Dermis microvascular lymphatic vessel endothelial cell (primary cell): ENCODE results near the gene PLEK2. TPM values are rescaled to one million over a fixed set of nuclear protein-coding genes. Genes with fewer than 3 reads are reported as not detected.
A peak's percentile ranks its signal among the peaks of the same experiment; 100 is the strongest.
"Not testable (repeated sequence)": the region's sequence is repeated elsewhere in the genome, so short reads cannot be mapped to it uniquely, and the experiment has no call there.

Source experiments
- DNase-seq, 2 donors: peaks; one replicate each; pipeline versions ENCODE4 v3.0.0 to v3.0.0-alpha.2; 2010; ENCODE audit warnings: low read depth in 2 of 2
- total RNA-seq: library from RNA; depleted of rRNA; stranded (reverse); fragments of >200 nt; gene quantifications from 2 replicates; pipeline ENCODE4 v1.2.1, GENCODE V29; 2014

PLEK2 gene
- total RNA-seq, 1 donor from 2014 or later = 5.5 TPM

DNA sequence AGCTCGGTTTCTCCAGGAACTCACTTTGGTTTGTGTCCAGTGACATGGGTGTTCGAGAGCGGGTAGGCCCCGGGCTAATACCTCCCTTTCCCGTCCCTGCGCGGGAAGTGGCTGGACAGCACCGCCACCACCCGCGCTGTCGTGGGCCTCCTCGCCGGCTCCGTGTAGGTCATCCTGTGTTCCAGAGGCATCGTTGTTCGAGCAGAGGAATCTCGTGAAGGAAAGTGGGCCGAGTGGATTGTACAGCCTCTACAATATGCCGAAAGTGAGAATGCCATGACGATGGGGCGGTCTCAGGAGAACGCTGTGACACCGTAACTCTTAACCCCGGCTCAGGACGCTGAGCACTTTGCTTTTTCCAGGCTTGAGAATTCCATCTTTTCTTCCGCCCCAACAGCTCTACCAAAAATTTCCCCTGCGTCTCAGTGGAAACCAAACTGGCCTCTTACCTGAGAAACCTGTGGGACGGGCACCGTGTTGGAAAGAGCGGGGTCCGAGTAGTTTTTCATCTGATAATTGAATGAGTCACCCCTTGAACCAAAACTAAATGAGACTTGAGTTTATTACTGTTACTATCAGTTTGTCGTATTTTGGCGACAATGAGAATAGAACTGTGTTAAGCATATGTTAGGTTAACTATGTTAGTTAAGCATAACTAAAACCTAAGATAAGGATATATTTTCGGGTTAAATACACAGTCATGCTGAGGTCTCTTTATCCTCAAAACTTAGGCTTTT, 51.3 kb downstream of the PLEK2 start:
- DNase-seq = no peak

DNA sequence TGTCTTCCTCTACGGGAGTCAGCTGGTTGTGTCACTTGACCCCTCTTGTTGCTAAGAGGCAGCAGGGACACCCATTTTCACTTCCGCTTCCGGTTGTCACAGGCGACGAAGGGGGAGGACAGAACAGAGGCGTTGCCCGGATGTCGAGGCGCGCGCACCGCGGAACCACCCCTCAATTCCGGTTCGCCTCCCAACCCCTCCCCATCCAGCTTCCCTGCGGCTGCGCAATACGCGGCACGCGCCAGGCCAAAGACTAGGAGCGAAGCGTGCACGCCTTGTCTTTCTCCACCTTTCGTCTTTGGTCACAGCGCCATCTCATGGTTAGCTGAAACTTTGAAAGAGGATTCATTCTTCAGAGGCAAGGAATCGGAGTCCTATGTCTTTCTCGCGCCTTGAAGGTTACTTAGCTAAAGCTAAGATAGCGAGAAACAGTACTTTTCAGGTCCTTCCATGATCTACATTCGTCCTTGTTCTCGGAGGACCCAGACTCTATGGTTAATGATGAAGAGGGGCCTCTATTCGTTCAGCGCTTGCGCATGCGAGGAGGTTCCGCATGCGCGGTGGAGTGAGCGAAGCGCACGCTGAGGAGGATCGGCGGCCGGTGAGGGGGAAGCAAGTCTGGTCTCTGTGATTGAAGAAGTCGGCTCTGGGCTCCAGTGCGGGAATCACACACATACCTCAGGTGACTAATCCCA, 52.0 kb downstream of the PLEK2 start, which contains the start of the genes ATP6V1D and EIF2S1:
ATP6V1D (minus strand) TSS at position 30 of the 695 bp plus-strand sequence. CDS start 106 bp downstream, outside the sequence.
EIF2S1 (plus strand) TSS at position 554 of the 695 bp plus-strand sequence. CDS start 4,440 bp downstream, outside the sequence.
- peak; percentile 99 to 100 for DNase-seq

- DNase-seq = peak in 1 of 2 donors; percentile 59
These were observed 52.8 kb downstream of the PLEK2 start for GRCh38 chr14:67358924-67359774.

DNA sequence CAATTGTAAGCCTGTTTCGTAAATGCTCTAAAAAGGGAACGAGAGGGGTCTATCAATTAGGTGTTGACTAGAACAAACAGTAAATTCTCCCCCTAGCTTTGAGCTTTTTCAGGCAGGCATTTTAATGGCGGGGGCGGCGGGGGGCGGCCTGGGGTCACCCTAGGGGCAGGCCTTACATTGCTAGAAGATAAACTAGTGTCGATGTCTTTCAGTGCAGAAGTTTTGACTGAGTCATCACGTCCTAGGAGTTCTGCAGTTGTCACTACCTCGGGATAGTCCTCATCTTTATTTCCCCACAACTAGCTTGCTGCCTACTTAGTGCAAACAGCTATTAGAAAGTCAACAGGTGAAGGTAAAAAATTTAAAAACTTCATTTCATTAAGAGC, 54.0 kb downstream of the PLEK2 start:
- no peak for DNase-seq

GRCh38 chr14:67357186-67357968, 54.6 kb downstream of the PLEK2 start:
- DNase-seq = no peak

- DNase-seq = no peak
These were observed 59.9 kb downstream of the PLEK2 start for GRCh38 chr14:67352055-67352454.

DNA sequence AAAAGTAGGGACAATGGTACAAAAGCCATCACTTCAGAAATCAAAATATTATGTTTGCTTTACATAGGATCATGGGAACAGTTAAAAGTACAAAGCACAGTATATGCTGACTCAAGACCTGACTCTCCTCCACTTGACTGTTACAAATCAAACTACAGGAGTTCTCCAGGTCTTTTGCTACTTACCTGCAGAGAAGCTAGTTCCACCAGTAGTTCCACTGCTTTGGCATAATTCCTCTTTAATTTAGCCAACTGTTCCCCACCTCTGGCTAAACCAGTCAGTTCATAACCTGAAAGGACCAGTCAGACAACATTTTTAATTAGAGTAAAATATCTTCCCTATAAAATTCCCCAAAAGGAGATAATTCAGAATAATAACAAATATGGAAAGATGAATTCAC, 66.4 kb downstream of the PLEK2 start:
- no peak for DNase-seq

GRCh38 chr14:67343601-67344230, 68.2 kb downstream of the PLEK2 start:
- DNase-seq = peak in 1 of 2 donors; percentile 41

DNA sequence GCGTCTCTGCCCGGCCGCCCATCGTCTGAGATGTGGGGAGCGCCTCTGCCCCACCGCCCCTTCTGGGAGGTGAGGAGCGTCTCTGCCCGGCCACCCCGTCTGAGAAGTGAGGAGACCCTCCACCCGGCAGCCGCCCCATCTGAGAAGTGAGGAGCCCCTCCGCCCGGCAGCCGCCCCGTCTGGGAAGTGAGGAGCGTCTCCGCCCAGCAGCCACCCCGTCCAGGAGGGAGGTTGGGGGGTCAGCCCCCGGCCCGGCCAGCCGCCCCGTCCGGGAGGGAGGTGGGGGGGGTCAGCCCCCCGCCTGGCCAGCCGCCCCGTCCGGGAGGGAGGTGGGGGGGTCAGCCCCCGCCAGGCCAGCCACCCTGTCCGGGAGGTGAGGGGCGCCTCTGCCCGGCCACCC, 70.7 kb downstream of the PLEK2 start:
- not testable (repeated sequence) for DNase-seq

Other genes with a start within 250 kb of the PLEK2 start
- not detected in 2 replicates for gene GARIN2, start 222.7 kb downstream of the PLEK2 start, total RNA-seq
- 24.1 and 27.8 TPM in 2 replicates for gene PALS1, start 170.7 kb downstream of the PLEK2 start, total RNA-seq
- gene ATP6V1D, start 52.4 kb downstream of the PLEK2 start, total RNA-seq = 46.9 and 47.4 TPM in 2 replicates
- 122 and 135 TPM in 2 replicates for gene EIF2S1, start 51.8 kb downstream of the PLEK2 start, total RNA-seq
- gene TMEM229B, start 76.6 kb upstream of the PLEK2 start, total RNA-seq = 0.64 and 1.1 TPM in 2 replicates
- gene PLEKHH1, start 121.1 kb upstream of the PLEK2 start, total RNA-seq = 0.13 TPM in 2 replicates
- 9.2 and 14.2 TPM in 2 replicates for gene PIGH, start 188.1 kb upstream of the PLEK2 start, total RNA-seq
- gene ARG2, start 207.8 kb upstream of the PLEK2 start, total RNA-seq = 29.2 and 39.7 TPM in 2 replicates